Measurements from ENCODE around the gene ARFGEF2.

Gene ARFGEF2

DNA sequence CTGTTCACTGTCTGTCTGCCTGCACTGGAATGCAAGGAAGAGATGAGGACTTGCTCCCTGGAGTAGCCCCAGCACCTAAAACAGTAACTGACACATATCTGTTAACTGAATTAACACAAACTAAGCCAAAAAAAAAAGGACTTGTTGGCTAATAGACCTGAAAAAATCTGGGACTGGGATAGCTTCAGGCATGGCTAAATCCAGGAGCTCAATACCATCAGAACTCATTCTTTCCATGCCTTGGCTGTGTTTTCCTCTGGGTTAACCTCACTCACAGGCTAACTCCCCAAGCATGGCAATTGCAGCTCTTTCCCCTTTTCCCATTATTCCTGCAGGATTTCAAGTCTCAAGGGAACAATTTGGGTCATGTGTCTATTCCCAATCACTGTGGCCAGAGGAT lies 21.6 kb upstream of the ARFGEF2 start:
- no peak for DNase-seq

DNA sequence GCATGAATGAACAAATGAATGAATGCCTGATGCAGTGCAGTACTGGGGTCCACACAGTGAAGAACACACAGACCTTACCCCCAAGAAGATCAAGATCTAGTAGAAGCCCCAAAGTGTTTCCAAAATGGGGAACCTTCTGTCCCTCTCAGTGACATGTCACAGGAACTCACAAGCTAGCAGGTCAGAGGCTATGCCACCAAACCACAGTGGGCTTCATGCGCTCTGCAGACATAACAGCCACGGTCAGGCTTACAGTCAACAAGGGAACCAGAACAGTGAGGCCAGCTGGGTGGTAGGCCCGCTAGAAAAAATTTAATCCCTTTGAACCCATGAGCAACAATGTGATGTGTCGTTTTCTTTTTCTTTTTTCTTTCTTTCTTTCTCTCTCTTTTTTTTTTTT lies 20.2 kb upstream of the ARFGEF2 start:
- DNase-seq: no peak

DNA sequence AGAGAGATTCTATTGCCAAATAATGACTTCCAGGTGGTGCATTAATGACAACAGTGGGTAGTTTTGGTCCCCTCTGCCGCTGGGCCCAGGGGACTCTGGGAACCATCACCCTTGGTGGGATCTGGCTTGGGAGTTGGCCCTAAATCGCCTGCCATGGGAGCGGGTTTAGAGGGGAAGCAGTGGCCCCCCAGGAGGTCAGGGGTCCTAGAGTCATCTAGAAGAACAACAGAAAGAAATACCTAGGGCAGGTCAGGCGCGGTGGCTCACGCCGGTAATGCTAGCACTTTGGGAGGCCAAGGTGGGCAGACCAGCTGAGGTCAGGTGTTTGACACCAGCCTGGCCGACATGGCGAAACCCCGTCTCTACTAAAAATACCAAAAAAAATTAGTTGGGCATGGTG lies 17.8 kb upstream of the ARFGEF2 start:
- no peak for DNase-seq

DNA sequence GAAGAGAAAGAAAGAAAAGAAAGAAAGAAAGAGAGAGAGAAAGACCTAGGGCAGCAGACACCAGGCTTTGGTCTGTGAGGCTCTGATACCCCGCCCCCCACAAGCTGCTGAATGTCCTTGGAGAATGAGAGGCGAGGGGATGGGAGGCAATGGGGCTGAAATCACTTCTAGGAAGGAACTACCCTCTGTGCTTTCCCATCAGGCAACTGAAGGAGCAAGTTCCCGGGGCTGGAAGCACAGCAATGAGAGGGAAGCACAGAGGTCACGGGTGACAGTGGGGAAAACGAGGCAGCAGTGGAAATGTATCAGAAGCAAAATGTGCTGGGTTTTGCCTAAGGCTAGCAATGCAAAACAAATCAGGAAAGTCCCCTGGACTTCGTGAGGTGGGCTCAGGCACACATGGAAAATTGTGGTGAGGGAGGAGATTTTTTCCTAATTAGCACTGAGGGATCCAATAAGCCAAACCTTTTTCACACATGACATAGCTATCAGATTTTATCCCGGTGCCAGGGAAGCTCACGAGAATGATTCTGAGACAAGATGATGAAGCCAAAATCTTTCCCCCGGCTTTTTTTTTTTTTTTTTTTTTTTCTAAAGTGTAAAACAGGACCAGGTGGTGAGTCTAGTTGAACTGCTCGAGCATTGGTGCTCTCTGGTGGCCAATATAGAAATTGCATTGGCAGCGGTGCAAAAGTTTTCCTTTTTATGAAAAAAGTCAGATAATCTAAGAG lies 16.8 kb upstream of the ARFGEF2 start:
- DNase-seq: peak; percentile 78

DNA sequence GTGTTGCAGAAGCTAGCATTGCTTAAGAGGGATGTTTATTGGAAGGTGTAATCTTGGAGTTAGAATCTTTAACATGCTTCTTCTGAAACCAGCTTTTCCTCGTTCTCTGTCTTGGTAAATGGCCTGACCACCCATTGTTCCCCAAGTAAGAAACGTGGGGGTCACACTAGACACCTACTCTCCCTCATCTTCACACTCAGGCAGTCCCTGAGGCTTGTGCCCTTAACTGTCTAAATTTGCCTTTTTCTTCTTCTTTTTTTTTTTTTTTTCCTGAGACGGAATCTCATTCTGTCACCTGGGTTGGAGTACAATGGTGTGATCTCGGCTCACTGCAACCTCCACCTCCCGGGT lies 16.2 kb upstream of the ARFGEF2 start:
- DNase-seq: no peak

DNA sequence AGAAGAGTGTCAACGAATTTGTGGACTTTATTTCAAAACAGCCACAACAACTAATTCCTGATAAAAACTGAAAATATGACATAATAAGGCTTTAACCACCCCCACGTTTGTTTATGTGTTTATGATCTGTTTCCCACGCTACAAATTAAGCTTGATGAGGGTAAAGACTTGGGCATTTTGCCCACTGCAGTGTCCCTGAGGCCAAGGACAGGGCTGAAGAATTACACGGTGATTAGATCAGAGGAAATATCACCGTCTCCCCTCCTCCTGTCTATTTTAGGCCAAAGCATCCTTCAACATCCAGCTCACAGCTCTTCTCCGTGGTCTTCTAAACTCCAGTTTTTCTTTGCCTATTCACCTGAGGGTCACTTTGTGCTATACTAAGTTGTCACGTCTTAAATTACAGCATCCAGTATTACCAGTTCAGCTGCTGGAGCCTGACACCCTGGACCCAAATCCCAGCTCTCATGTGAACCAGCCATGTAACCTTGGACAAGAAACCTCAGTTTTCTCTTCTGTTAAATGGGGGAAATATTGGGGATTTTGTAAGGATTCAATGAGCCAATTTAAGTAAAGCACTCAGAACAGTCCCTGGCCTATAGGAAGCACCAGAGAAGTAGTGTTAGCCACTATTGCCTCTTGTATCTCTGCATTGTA lies 15.2 kb upstream of the ARFGEF2 start:
- no peak for DNase-seq

DNA sequence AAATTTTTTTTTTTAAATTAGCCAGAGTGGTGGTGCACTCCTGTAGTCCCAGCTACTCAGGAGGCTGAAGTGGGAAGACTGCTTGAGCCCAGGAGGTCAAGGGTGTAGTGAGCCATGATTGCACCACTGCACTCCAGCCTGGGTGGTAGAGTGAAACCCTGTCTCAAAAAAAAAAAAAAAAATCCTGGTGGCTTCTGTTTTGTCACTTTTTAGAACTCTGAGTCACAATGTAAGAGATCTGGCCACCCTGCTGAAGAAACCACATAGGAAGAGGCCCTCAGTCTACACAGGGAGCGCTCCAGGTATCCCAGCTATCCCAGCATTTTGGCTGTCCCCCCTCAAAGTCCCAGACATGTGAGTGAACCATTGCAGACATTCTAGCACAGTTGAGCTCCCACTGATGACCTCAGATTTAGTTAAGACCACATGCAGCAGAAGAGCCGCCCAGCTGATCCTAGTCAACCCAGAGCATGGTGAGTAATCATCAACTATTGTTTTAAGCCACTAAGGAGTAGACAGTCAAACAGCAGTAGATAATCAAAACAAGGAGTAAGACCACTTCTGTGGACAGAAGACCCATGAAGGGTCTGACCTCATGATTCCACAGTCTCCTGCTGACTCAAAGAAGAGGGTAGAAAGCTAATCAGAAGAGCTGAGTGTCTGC lies 12.7 kb upstream of the ARFGEF2 start:
- DNase-seq: no peak

DNA sequence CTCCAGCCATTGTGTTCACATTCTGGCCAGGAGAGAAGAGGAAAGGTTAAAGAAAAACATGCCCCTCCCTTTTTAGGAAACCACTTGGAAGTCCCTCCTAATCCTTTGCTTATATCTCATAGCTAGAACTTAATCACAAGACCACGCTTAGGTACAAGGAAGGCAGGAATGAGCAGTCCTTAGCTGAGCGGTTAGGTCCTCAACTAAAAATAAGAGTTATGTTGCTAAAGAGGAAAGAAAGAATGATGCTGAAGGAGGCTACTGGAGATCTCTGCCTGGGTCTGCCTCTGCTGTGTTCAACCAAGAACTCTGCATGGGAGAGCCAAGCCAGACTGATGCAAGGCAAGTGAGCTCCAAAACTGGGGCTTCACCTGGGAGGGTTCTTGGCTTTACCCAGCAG lies 11.6 kb upstream of the ARFGEF2 start:
- no peak for DNase-seq

DNA sequence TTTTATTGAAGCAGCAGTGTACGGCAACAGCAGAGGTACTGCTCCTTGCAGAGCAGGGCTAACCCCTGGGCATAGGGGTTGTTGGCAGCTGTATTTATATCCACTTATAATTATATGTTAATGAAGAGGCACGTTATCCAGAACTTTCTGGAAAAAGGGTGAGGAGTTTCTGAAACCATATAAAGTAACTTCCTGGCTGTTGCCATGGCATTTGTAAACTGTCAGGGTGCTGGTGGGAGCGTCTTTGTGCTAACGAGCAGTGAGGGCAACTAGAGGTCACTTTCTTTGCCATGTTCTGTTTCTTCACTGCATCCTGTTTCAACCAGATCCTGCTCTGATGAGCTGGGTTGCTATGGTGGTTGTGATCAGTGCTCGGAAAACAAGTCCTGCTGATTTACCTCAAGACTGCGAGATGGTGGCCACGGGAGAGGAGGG lies 11.1 kb upstream of the ARFGEF2 start:
- peak; percentile 73 for DNase-seq

DNA sequence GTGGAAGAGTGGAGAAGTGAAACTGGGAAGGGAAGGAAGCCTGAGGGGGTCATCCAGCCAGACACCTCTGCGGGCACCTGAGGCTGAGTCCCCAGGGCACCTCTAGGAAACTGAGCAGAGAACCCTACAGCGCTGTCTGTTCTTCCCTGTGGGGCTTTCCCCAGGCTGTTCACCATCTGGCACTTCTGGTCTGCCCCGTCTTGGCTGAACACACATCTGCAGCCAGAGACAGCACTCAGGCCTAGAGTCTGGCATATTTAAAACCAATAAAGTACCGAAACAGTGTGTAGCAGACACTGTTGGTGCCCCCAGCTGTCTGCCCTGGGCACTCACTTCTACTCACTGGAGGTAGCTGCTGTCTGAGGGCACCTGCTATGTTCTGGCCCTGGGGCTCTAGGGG lies 9.4 kb upstream of the ARFGEF2 start:
- DNase-seq: no peak

DNA sequence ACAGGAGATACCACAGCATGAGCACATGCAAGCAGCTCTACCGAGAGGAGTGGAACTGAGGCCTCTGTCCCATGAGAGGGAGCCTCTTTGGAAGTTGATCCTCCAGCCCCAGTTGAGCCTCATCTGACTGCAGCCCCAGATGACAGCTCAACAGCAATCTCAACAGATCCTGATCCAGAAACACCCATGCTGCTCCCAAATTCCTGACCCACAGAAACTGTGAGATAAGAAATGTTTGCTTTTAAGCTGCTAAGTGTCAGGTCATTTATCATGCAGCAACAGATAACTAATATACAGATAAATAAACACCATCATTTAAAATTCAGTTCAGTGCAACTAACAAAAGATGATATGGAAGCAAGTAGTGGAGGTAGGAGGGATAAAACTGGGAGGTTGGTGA lies 4.8 kb upstream of the ARFGEF2 start:
- DNase-seq: no peak

DNA sequence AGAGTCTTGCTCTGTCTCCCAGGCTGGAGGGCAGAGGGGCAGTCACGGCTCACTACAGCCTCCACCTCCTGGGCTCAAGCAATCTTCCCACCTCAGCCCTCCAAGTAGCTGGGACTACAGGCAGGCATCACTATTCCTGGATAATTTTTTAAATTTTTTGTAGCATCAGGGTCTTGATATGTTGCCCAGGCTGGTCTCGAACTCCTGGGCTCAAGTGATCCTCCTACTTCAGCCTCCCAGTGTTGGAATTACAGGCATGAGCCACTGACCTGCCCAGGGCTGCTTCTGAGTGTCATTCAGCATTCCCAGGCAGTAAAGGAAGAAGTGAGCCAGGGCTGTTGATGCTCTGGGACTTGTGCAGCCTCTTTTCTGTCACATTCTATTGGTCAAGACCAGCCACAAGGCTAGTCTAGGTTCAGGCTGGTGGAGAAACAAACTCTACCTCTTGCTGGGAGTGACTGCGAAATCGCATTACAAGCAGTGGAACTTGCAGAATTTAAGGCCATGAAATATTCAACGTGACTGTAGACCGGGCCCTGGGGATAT lies 2.1 kb upstream of the ARFGEF2 start:
- no peak for DNase-seq

DNA sequence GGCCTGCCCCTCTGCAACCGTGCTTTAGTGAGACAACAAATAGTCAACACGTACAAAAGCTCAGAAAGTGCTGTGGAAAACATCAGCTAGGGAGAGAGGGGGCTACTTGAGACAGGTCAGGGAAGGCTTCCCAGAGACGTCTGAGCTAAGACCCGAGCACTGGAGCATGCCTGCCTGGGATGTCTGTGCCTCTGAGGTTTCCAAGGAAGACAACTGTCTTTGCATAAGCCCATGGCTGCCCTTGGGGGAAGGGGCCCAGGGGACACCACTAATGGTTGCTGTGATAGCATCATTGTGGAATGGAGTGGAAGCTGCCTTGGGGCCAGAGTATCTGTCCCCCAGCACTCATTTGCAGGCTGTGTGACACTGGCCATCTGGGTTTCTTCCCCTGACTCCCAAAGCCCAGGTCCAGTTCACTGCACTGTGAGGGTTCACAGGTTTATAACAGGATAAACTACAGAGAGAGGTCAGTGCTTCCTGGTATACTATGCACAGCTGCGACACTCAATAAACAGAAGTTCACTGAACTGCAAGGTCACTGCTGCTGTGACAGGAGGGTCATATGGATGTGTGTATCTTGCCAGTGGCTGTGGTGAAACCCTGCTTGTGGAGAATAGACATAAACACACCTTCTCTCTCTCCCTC lies 1.5 kb upstream of the ARFGEF2 start:
- DNase-seq: no peak

DNA sequence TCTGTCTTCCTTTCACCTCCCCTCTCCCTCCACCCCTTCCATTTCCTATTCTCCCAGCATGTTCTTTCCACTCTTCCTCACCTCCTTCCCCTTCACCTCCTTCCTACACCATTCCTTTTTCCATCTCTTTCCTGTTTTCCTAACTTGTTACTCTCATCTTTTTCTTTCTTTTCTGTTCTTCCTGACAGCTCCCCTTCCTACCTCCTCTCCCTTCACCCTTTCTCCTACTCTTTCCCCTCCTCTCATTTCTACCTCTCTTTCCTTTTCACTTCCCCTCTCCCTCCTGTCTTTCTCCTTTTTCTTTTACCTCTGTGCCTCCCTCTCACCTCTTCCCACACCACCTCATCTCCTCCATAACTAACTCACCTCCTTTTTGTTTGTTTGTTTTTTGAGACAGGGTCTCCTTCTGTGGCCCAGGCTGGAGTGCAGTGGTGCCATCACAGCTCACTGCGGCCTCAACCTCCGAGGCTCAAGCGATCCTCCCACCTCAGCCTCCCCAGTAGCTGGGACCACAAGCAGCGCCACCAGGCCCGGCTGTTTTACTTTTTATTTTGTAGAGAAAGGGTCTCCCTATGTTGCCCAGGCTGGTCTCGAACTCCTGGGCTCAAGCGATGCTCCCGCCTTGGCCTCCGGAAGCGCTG lies 864 bp upstream of the ARFGEF2 start:
- no peak for DNase-seq

DNA sequence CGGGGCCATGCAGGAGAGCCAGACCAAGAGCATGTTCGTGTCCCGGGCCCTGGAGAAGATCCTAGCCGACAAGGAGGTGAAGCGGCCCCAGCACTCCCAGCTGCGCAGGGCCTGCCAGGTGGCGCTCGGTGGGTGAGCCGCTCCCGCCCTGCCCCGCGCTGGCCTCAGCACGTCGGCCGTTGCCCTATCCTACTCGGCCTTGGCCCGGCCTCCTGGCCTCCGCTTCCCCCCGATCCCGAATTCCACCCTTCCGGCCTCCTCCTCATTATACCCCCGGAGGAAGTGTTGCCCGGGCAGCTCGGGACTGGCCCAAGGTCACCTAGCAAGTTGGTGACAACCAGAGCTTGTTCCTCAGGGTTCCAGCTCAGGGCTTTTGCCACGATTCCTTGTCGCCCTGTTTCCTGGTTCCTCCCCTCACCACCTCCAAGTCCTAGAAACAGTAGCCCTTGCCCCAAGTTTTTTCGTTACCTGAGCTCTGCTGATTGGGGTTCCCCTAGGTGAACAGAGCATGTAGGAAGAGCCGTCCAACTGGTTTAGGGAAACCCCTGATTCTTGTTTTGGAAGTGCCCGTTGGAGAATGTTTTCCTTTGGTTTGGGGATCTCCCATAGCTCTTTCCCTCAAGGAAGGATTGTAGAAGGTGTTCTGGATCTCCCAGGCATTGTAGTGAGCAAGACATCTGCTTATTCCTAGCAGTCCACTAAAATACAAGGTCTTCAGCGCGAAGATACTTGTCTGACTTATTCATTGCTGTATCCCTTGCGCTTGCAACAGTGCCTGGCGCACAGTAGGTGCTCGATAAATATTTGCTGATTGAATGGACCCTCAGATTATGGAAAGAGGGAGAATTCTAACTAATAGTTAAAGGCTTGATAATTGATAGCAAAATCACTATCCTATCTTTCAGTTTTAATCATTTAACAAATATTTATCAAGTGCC lies 641 bp downstream of the ARFGEF2 start:
- peak; percentile 31 for DNase-seq

DNA sequence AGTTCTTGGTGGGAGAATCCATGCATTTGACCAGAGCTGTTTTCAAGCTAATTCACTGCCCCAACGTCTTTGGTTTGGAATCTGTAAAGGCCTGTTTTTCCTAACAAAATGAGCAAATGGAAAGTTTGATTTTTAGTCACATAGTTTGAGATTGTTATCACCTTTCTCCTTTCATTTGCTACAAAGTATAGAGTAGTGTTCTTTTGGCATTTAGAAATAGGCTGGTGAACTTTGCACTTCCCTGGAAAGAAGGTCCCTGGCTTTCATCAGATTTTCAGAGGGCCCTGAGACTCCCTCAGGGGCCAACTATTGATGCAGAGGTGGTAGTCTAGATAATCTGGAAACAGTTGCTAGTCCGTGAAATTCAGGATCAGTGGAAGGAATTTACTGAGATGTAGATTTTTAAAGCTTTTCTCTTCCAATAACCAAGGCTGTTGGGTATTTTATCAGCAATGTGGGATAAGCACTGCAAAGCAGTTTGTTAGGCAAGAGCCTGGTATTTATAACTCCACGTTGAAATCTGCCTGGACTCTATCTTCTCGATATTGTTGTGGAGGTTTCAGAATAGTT lies 1.7 kb downstream of the ARFGEF2 start:
- DNase-seq: no peak

DNA sequence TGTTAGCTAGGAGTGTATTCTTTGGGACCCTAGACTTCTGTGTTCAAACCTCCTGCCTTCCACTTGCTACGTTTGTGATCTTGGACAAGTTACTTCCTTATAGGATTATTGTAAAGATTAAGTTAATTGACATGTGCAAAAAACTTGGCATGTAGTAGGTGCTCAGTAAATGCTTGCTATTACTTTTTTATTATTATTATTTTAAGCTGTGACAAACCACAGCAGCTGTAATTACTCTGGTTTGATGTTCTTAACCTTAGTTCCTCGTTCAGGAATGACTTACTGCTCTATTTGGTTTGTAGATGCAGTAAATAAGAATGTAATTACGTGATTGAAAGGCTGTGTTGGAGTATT lies 3.2 kb downstream of the ARFGEF2 start:
- no peak for DNase-seq

DNA sequence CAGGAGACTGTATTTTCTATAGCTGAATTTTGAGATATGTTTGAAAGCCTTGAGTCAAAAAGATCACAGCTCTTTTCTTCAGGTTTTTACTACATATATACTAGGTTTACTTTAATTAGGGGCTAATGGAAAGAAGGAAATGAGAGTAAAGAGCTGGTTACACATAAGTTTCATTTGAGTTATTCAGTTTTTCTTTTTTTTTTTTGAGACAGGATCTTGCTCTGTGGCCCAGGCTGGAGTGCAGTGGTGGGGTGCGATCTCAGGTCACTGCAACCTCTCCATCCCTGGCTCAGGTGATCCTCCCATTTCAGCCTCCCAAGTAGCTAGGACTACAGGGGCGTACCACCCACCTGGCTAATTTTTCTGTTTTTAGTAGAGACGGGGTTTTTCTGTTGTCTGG lies 4.8 kb downstream of the ARFGEF2 start:
- no peak for DNase-seq

DNA sequence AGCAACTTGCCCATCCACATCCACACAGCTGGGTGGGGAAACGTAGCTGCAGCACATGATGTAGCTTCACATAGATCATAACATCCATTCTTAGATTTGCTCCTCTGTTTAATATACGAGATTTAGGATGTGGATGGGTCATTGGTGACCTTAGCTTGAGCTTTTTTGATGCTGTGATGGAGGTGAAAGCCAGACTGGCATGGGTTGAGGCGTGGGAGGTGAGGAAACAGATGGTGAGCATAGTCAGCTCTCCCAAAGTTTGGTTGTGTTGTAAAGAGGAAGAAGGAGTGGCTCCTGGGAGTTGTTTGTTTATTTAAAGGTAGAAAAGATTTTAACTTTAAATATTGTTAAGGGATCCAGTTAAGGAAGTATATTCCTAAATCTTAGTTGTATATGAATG lies 5.3 kb downstream of the ARFGEF2 start:
- DNase-seq: no peak

DNA sequence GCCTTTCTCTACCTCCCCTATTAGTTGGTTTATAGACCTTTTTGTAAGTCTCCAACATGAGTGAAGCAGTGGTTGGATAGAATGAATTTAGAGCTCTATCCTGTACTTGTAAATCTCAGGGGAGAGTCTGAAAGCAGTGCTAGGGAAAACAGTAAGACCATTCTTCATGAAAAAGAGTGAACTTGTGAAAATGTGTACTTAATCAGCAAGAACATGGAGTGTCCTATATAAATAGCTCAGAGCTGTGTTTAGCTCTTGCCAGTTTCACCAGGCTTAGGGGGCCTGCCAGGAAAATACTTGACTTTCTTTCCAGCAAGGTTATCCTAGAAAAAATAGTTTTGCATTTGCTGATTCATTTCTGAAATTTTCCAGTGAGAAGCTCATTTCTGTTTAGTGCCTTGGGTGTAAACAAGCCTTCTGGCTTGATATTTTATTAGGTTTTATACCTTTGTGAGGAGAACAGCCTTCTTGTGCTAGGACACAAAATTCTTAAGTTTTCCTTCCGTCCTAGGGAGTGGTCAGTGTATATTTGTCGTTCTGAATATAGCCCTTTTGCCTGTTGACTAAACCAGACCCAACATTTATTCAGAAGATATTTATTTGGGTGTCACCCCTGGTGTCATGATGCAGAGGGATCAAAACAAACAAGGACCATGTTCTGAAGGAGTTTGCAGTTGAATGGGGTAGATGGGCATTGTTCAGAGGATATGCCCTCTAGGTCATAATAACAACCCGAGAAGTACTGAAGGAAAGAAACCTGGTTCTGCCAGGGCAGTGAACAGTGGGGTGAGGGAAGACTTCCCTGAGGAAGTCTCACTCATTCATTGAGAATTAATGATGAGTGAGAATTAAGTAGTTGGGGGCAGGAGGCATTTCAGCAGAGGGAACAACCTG lies 7.6 kb downstream of the ARFGEF2 start:
- no peak for DNase-seq

DNA sequence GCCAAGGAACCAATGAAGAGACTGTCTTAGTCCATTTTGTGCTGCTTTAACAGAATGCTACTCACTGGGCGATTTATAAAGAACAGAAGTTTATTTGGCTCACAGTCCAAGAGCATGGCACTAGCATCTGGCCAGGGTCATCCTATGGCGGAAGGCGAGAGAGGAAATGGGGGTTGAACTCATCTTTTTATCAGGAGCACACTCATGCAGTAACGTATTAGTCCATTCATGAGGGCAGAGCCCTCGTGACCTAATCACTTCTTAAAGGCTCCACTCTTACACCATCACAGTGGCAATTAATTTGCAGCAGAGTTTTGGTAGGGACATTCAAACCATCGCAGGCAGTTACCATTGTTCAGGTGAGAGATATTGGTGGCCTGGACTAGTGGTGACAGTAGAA lies 8.5 kb downstream of the ARFGEF2 start:
- no peak for DNase-seq
